ENCODE measurements around the gene NFYC.
"Not testable (repeated sequence)": the region's sequence is repeated elsewhere in the genome, so short reads cannot be mapped to it uniquely, and the experiment has no call there.

NFYC gene

DNA sequence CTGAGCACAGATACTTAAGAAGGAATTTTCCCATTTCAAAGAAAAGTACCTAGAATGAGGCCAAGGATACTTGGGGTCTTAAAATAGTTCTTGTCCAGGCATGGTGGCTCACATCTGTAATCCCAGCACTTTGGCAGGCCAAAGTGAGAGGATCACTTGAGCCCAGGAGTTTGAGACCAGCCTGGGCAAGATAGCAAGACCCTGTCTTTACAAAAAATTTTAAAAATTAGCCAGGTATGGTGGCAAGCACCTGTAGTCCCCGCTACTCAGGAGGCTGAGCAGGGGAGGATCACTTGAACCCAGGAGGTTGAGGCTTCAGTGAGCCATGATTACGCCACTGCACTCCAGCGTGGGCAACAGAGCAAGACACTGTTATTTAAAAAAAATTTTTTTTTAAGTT, 29.0 kb downstream of the NFYC start:
- no peak overlapping the region for H3K27ac ChIP-seq
- H3K4me3 ChIP-seq (ENCODE audit: low read depth in 1 of 2, low read length in 1 of 2), result no peak overlapping the region
- no peak for TF ChIP-seq CTCF (IDR thresholded peaks at IDR 0.05)
- no peaks in the 10 kb centered on the region for H3K9me3 ChIP-seq
- H3K4me1 ChIP-seq (ENCODE audit: control insufficient read depth in 1 of 2, insufficient read depth in 1 of 2, low read depth in 1 of 2, low read length in 1 of 2), result peaks cover 0 to 4% of the 10 kb centered on the region in 2 experiments
- no peaks in the 10 kb centered on the region for H3K27me3 ChIP-seq
- peaks cover 4% of the 10 kb centered on the region for H3K36me3 ChIP-seq

- Histone ChIP-seq H3K27ac (no peak overlapping the region), H3K27me3 (no peaks in the 10 kb centered on the region), H3K4me3 (ENCODE audit: low read depth in 1 of 2, low read length in 1 of 2) (no peak overlapping the region), H3K4me1 (ENCODE audit: control insufficient read depth in 1 of 2, insufficient read depth in 1 of 2, low read depth in 1 of 2, low read length in 1 of 2) (peaks cover 0 to 4% of the 10 kb centered on the region in 2 experiments), H3K9me3 (no peaks in the 10 kb centered on the region), H3K36me3 (peaks cover 4% of the 10 kb centered on the region)
- TF ChIP-seq CTCF (IDR thresholded peaks at IDR 0.05), result no peak
Measured at GRCh38 chr1:40722622-40723021, 31.1 kb downstream of the NFYC start.

DNA sequence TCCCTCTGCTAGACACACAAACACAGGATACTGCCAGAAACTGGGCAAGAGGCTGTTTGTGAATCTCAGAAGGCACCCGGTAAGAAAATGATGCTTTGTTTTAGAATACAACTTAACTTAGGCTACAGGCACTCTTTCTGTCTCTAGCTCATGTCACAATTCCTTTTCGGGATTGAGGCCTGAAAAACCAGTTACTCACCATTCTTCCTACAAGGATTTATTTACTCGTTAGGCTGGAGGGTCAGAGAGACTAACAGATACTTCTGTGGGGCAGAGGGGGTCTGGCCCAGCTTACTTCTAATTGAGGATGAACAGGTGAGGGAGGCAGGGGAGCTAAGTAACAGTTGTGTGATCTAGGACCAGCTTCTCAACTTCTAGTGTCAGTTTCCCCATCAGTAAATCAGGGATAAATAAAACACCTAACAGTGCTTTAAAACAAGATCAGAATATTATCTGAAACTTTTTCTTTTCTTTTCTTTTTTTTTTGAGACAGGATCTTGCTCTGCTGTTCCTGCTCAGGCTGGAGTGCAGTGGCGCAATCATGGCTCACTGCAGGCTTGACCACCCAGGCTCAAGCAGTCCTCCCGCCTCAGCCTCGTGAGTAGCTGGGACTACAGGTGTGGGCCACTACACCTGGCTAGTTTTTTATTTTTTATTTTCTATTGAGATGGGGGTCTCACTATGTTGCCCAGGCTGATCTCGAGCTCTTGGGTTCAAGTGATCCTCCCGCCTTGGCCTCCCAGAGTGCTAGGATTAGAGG, 31.9 kb downstream of the NFYC start:
- H3K9me3 ChIP-seq, result no peaks in the 10 kb centered on the region
- peaks cover 0 to 4% of the 10 kb centered on the region in 2 experiments for H3K4me1 ChIP-seq (ENCODE audit: control insufficient read depth in 1 of 2, insufficient read depth in 1 of 2, low read depth in 1 of 2, low read length in 1 of 2)
- H3K4me3 ChIP-seq (ENCODE audit: low read depth in 1 of 2, low read length in 1 of 2), result no peak overlapping the region
- H3K27me3 ChIP-seq, result no peaks in the 10 kb centered on the region
- H3K27ac ChIP-seq, result no peak overlapping the region
- peaks cover 4% of the 10 kb centered on the region for H3K36me3 ChIP-seq
- TF ChIP-seq CTCF (IDR thresholded peaks at IDR 0.05), result no peak

GRCh38 chr1:40727662-40728061, 36.2 kb downstream of the NFYC start:
- H3K9me3 ChIP-seq; H3K36me3 ChIP-seq; H3K4me3 ChIP-seq (ENCODE audit: low read depth in 1 of 2, low read length in 1 of 2); H3K27me3 ChIP-seq; H3K27ac ChIP-seq: not testable (repeated sequence)
- peaks cover 5 to 11% of the 10 kb centered on the region in 2 experiments for H3K4me1 ChIP-seq (ENCODE audit: control insufficient read depth in 1 of 2, insufficient read depth in 1 of 2, low read depth in 1 of 2, low read length in 1 of 2)

DNA sequence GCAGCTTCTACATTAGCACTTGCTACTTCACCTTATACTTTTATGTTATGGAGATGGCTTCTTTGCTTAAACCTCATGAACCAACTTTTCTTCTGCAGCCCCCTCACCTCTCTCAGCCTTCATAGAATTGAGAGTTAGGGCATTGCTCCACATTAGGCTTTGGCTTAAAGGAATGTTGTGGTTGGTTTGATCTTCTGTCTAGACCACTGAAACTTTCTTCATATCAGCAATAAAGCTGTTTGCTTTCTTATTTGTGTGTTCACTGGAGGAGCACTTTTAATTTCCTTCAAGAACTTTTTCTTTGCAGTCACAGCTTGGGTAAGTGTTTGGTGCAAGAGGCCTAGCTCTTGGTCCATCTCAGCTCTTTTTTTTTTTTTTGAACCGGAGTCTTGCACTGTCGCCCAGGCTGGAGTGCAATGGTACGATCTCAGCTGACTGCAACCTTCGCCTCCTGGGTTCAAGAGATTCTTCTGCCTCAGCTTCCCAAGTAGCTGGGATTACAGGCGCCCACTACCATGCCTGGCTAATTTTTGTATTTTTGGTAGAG, 37.9 kb downstream of the NFYC start:
- H3K4me3 ChIP-seq (ENCODE audit: low read depth in 1 of 2, low read length in 1 of 2); H3K9me3 ChIP-seq; H3K27me3 ChIP-seq; H3K27ac ChIP-seq; H3K36me3 ChIP-seq: not testable (repeated sequence)
- H3K4me1 ChIP-seq (ENCODE audit: control insufficient read depth in 1 of 2, insufficient read depth in 1 of 2, low read depth in 1 of 2, low read length in 1 of 2), result peaks cover 7 to 12% of the 10 kb centered on the region in 2 experiments

DNA sequence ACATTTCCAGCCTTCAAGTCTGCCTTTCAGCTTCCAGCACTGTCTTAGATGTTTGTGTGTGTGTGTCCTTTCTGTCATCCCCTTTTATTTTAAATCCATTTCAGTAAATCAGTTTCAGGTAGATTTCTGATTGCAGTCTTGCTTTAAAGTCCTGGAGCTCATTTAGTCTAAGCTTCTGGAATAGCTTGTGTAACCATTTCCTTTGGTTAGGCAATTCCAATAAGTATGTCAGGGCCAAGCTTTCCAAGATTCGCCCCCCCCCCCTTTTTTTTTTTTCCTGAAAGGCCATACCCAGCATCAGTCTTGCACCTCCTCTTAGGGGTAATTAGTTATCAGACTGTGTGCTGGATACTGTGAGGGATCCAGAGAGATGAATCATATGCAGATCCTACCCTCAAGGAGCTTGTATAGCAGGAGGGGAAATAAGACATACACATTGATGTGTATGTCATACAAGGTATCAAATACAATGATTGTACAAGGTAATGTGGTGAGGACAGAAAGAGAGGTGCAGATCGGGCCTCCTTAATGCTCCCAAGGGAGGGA, 41.3 kb downstream of the NFYC start:
- no peaks in the 10 kb centered on the region for H3K36me3 ChIP-seq
- no peak overlapping the region for H3K27ac ChIP-seq
- TF ChIP-seq CTCF (IDR thresholded peaks at IDR 0.05), result no peak
- H3K4me1 ChIP-seq (ENCODE audit: control insufficient read depth in 1 of 2, insufficient read depth in 1 of 2, low read depth in 1 of 2, low read length in 1 of 2), result peaks cover 8 to 10% of the 10 kb centered on the region in 2 experiments
- no peaks in the 10 kb centered on the region for H3K27me3 ChIP-seq
- no peaks in the 10 kb centered on the region for H3K9me3 ChIP-seq
- no peak overlapping the region for H3K4me3 ChIP-seq (ENCODE audit: low read depth in 1 of 2, low read length in 1 of 2)

Data from neutrophil (primary cell).